Parathyroid adenoma (tissue), 2 donors: ENCODE measurements around the gene PRDM16.
A peak's percentile ranks its signal among the peaks of the same experiment; 100 is the strongest.

Experiments
- H2AFZ ChIP-seq: fragments of 300-600 bp; sonication (generic); one replicate; pipeline ENCODE4 v1.7.0; 2017; ENCODE audit warnings: antibody characterized with exemption, mild to moderate bottlenecking
- H3K27ac ChIP-seq: fragments of 300-600 bp; sonication (generic); one replicate; pipeline ENCODE4 v1.7.0; 2017
- H3K27me3 ChIP-seq: fragments of 300-600 bp; sonication (generic); one replicate; pipeline ENCODE4 v1.7.0; 2017; ENCODE audit warnings: low read length; ENCODE audit not compliant: control insufficient read depth, insufficient read depth
- H3K36me3 ChIP-seq: fragments of 300-600 bp; sonication (generic); one replicate; pipeline ENCODE4 v1.7.0; 2017; ENCODE audit warnings: low read length; ENCODE audit not compliant: control insufficient read depth, insufficient read depth
- H3K4me1 ChIP-seq: fragments of 300-600 bp; sonication (generic); one replicate; pipeline ENCODE4 v1.7.0; 2017; ENCODE audit warnings: control low read depth
- H3K4me2 ChIP-seq: fragments of 300-600 bp; sonication (generic); one replicate; pipeline ENCODE4 v1.7.0; 2017; ENCODE audit warnings: low read length
- H3K4me3 ChIP-seq: fragments of 300-600 bp; sonication (generic); one replicate; pipeline ENCODE4 v1.7.0; 2017; ENCODE audit warnings: low read depth, low read length
- H3K79me2 ChIP-seq: fragments of 300-600 bp; sonication (generic); one replicate; pipeline ENCODE4 v1.7.0; 2017; ENCODE audit warnings: control low read depth
- H3K9ac ChIP-seq: fragments of 300-600 bp; sonication (generic); one replicate; pipeline ENCODE4 v1.7.0; 2017; ENCODE audit warnings: mild to moderate bottlenecking
- H3K9me3 ChIP-seq: fragments of 300-600 bp; sonication (generic); one replicate; pipeline ENCODE4 v1.7.0; 2017; ENCODE audit warnings: low read length; ENCODE audit not compliant: control insufficient read depth
- CTCF ChIP-seq: fragments of 300-600 bp; sonication (generic); IDR thresholded peaks from one replicate; pipeline ENCODE4 v1.7.0; 2017; ENCODE audit warnings: antibody characterized with exemption, mild to moderate bottlenecking
- donor health status: primary hyperparathyroidism.

PRDM16 gene

GRCh38 chr1:3282186-3282585, 213.2 kb downstream of the PRDM16 start:
- TF ChIP-seq CTCF, result no peak
- Histone ChIP-seq H3K9ac (no peak overlapping the region), H3K36me3 (no peaks in the 10 kb centered on the region), H3K79me2 (no peaks in the 10 kb centered on the region), H3K4me1 (no peaks in the 10 kb centered on the region), H3K4me3 (no peak overlapping the region), H2AFZ (no peak overlapping the region), H3K9me3 (no peaks in the 10 kb centered on the region), H3K27me3 (no peaks in the 10 kb centered on the region), H3K4me2 (no peak overlapping the region), H3K27ac (no peak overlapping the region)

- no peak overlapping the region for H3K27ac ChIP-seq
These were observed 213.8 kb downstream of the PRDM16 start for GRCh38 chr1:3282656-3283430.

GRCh38 chr1:3283849-3284248, 214.8 kb downstream of the PRDM16 start:
- H3K4me1 ChIP-seq, result no peaks in the 10 kb centered on the region
- H3K36me3 ChIP-seq, result no peaks in the 10 kb centered on the region
- no peaks in the 10 kb centered on the region for H3K9me3 ChIP-seq
- H3K9ac ChIP-seq, result no peak overlapping the region
- no peaks in the 10 kb centered on the region for H3K79me2 ChIP-seq
- H3K27me3 ChIP-seq, result no peaks in the 10 kb centered on the region
- peak overlapping the region; percentile 35 for H3K4me2 ChIP-seq
- no peak overlapping the region for H2AFZ ChIP-seq
- TF ChIP-seq CTCF, result peak; percentile 19
- no peak overlapping the region for H3K27ac ChIP-seq
- H3K4me3 ChIP-seq, result no peak overlapping the region

More at GRCh38 chr1:3282656-3283430, 213.8 kb downstream of the PRDM16 start:
- no peaks in the 10 kb centered on the region for H3K27me3 ChIP-seq
- H3K4me3 ChIP-seq, result no peak overlapping the region
- no peaks in the 10 kb centered on the region for H3K36me3 ChIP-seq
- H3K9me3 ChIP-seq, result no peaks in the 10 kb centered on the region
- no peak overlapping the region for H3K9ac ChIP-seq
- TF ChIP-seq CTCF, result no peak
- no peaks in the 10 kb centered on the region for H3K4me1 ChIP-seq
- no peaks in the 10 kb centered on the region for H3K79me2 ChIP-seq
- H2AFZ ChIP-seq, result no peak overlapping the region
- H3K4me2 ChIP-seq, result no peak overlapping the region

- Histone ChIP-seq H3K27ac (no peak overlapping the region), H3K9me3 (no peaks in the 10 kb centered on the region), H3K4me1 (no peaks in the 10 kb centered on the region), H3K4me2 (no peak overlapping the region), H3K36me3 (no peaks in the 10 kb centered on the region), H3K27me3 (no peaks in the 10 kb centered on the region), H3K9ac (no peak overlapping the region), H3K4me3 (no peak overlapping the region), H3K79me2 (no peaks in the 10 kb centered on the region), H2AFZ (no peak overlapping the region)
- no peak for TF ChIP-seq CTCF
These were observed 215.7 kb downstream of the PRDM16 start for GRCh38 chr1:3284691-3285090.
